Activated effector memory CD4-positive, alpha-beta T cell treated with Interleukin-2 at 50 U/mL for 16 hours (primary cell): ENCODE data around the gene CPNE4.

Experiments used
- DNase-seq: peaks from one replicate; pipeline ENCODE4 v3.0.0-alpha.2; 2020

CPNE4 gene

GRCh38 chr3:131868203-131868602 is 166.6 kb downstream of the CPNE4 start:
- DNase-seq, result no peak

GRCh38 chr3:131856171-131856570 is 178.6 kb downstream of the CPNE4 start:
- no peak for DNase-seq

GRCh38 chr3:131850223-131850622 is 184.6 kb downstream of the CPNE4 start:
- DNase-seq, result no peak

- DNase-seq, result no peak
Observed at GRCh38 chr3:131849616-131850015, 185.2 kb downstream of the CPNE4 start.

GRCh38 chr3:131847966-131848510 is 186.8 kb downstream of the CPNE4 start:
- no peak for DNase-seq

- DNase-seq, result no peak
Observed at GRCh38 chr3:131846296-131846924, 188.4 kb downstream of the CPNE4 start.

- DNase-seq, result no peak
Observed at GRCh38 chr3:131843174-131843573, 191.6 kb downstream of the CPNE4 start.

- no peak for DNase-seq
Observed at GRCh38 chr3:131840156-131840797, 194.5 kb downstream of the CPNE4 start.

- no peak for DNase-seq
Observed at GRCh38 chr3:131835906-131836305, 198.9 kb downstream of the CPNE4 start.

- DNase-seq, result no peak
Observed at GRCh38 chr3:131831608-131832007, 203.2 kb downstream of the CPNE4 start.

GRCh38 chr3:131821191-131821762 is 213.5 kb downstream of the CPNE4 start:
- no peak for DNase-seq

- no peak for DNase-seq
Observed at GRCh38 chr3:131819381-131820055, 215.3 kb downstream of the CPNE4 start.

GRCh38 chr3:131812433-131812832 is 222.4 kb downstream of the CPNE4 start:
- DNase-seq, result no peak

GRCh38 chr3:131811481-131811880 is 223.3 kb downstream of the CPNE4 start:
- DNase-seq, result no peak

- no peak for DNase-seq
Observed at GRCh38 chr3:131807822-131808221, 227.0 kb downstream of the CPNE4 start.

- DNase-seq, result no peak
Observed at GRCh38 chr3:131806736-131807135, 228.1 kb downstream of the CPNE4 start.

- DNase-seq, result no peak
Observed at GRCh38 chr3:131804565-131805133, 230.2 kb downstream of the CPNE4 start.

- no peak for DNase-seq
Observed at GRCh38 chr3:131803113-131803512, 231.7 kb downstream of the CPNE4 start.

GRCh38 chr3:131802029-131802428 is 232.8 kb downstream of the CPNE4 start:
- no peak for DNase-seq

GRCh38 chr3:131801566-131801965 is 233.2 kb downstream of the CPNE4 start:
- no peak for DNase-seq

- no peak for DNase-seq
Observed at GRCh38 chr3:131797776-131798175, 237.0 kb downstream of the CPNE4 start.

GRCh38 chr3:131796558-131797198 is 238.1 kb downstream of the CPNE4 start:
- no peak for DNase-seq

GRCh38 chr3:131796111-131796510 is 238.7 kb downstream of the CPNE4 start:
- no peak for DNase-seq
